Measurements from ENCODE around the gene INF2. TPM values are rescaled to one million over a fixed set of nuclear protein-coding genes. Genes with fewer than 3 reads are reported as not detected.
"Not testable (repeated sequence)": the region's sequence is repeated elsewhere in the genome, so short reads cannot be mapped to it uniquely, and the experiment has no call there.

The INF2 gene
- total RNA-seq, 1 experiment from 2014 or later, result 58.3 TPM

- not testable (repeated sequence) for H2AFZ ChIP-seq (ENCODE audit: low read length); H3K36me3 Mint-ChIP-seq (ENCODE audit: insufficient read depth in 1 of 3, low read depth in 3 of 3); H2BK120ac ChIP-seq (ENCODE audit: low read depth, low read length, poor library complexity, severe bottlenecking); H3K4me2 ChIP-seq (ENCODE audit: insufficient read depth, insufficient read length, low read length); H4K8ac ChIP-seq (replicated peaks; ENCODE audit: insufficient read length, low read depth, low read length); H3K9me3 ChIP-seq (ENCODE audit: control insufficient read depth, low read depth, low read length); H3K14ac ChIP-seq (ENCODE audit: insufficient read depth, low read length); H3K9me3 Mint-ChIP-seq; H3K56ac ChIP-seq (ENCODE audit: insufficient read length, low read depth, low read length); H3K23me2 ChIP-seq (ENCODE audit: insufficient read length, low read depth, low read length, poor library complexity, severe bottlenecking); H2BK20ac ChIP-seq (ENCODE audit: low read depth, low read length, poor library complexity, severe bottlenecking); H3K4me3 Mint-ChIP-seq; H2AK5ac ChIP-seq (ENCODE audit: insufficient read length, low read length); H3K23ac ChIP-seq (ENCODE audit: insufficient read length, low read depth, low read length); H4K5ac ChIP-seq (ENCODE audit: insufficient read length, low read depth, low read length); H3K79me2 ChIP-seq (ENCODE audit: insufficient read depth, low read length); H2BK5ac ChIP-seq (ENCODE audit: insufficient read length, low read length); H3K4me1 ChIP-seq (ENCODE audit: insufficient read depth, low read length); H3K9ac ChIP-seq (ENCODE audit: extremely low read depth, insufficient read length, low read length); DNase-seq; H4K91ac ChIP-seq (ENCODE audit: insufficient read length, low read depth, low read length); H3K27ac ChIP-seq (ENCODE audit: insufficient read length, low read depth, low read length); H3K79me1 ChIP-seq (ENCODE audit: insufficient read depth, low read depth, low read length, poor library complexity, severe bottlenecking); H3K18ac ChIP-seq (ENCODE audit: insufficient read length, low read depth, low read length); H2BK12ac ChIP-seq (ENCODE audit: insufficient read length, low read depth, low read length); H4K20me1 ChIP-seq (ENCODE audit: control insufficient read depth, insufficient read depth, insufficient read length); H3K4ac ChIP-seq (ENCODE audit: low read depth, low read length); H3K27me3 ChIP-seq (ENCODE audit: insufficient read depth, low read length); H3K27ac Mint-ChIP-seq; H2BK15ac ChIP-seq (ENCODE audit: low read depth, low read length); H3T11ph ChIP-seq (ENCODE audit: low read length)
- peaks cover 18 to 19% of the 10 kb centered on the region in 2 experiments for H3K4me1 Mint-ChIP-seq
- H3K27me3 Mint-ChIP-seq (ENCODE audit: low read depth), result peaks cover 18% of the 10 kb centered on the region
- WGBS (ENCODE audit: extremely low coverage, insufficient read length, low lambda C conversion rate), result no CpG with 5 or more reads among the region's 8 CpGs
These were observed 17.3 kb upstream of the INF2 start for GRCh38 chr14:104672119-104672518.

Data from H9 (cell line).